Ascending aorta (tissue), 2 donors: ENCODE measurements around the gene IL1F10. TPM values are rescaled to one million over a fixed set of nuclear protein-coding genes. Genes with fewer than 3 reads are reported as not detected.

Experiments
- DNase-seq, 2 donors: peaks; one replicate each; pipeline ENCODE4 v3.0.0-alpha.2; 2019; ENCODE audit warnings: low spot score in 2 of 2
- H3K27ac ChIP-seq, 2 donors: fragments of 200-600 bp; sonication (generic); one replicate each; pipeline ENCODE4 v1.5.1; 2016 to 2017; ENCODE audit warnings: mild to moderate bottlenecking in 1 of 2
- H3K27me3 ChIP-seq: fragments of 200-600 bp; sonication (generic); one replicate; pipeline ENCODE4 v1.5.1; 2017
- H3K36me3 ChIP-seq, 2 donors: fragments of 200-600 bp; sonication (generic); one replicate each; pipeline ENCODE4 v1.5.1; 2016
- H3K4me1 ChIP-seq, 2 donors: fragments of 200-600 bp; sonication (generic); one replicate each; pipeline ENCODE4 v1.5.1; 2016 to 2017; ENCODE audit warnings: mild to moderate bottlenecking in 1 of 2
- H3K4me3 ChIP-seq, 2 donors: fragments of 200-600 bp; sonication (generic); one replicate each; pipeline ENCODE4 v1.5.1; 2016 to 2017; ENCODE audit warnings: mild to moderate bottlenecking in 1 of 2
- H3K9me3 ChIP-seq, 2 donors: fragments of 200-600 bp; sonication (generic); one replicate each; pipeline ENCODE4 v1.5.1; 2016
- intact Hi-C: fragments of 100-400 bp; cut with DNase I; formaldehyde crosslinking; loops from one replicate; pipeline ENCODE4 v1.15.1; 2023
- total RNA-seq: library from RNA; depleted of rRNA; stranded (reverse); fragments of >200 nt; gene quantifications from one replicate; pipeline ENCODE4 v1.1.0, GENCODE V29; 2016
- TF ChIP-seq, protein P1 (sequence below), 3 experiments: fragments of 200-600 bp in 2 of 3; fragments of 450-650 bp in 1 of 3; sonication (generic) in 2 of 3; IDR thresholded peaks; one replicate each; pipeline ENCODE4 v1.5.1; 2016 to 2019; ENCODE audit warnings: antibody characterized with exemption in 3 of 3, mild to moderate bottlenecking in 1 of 3, moderate library complexity in 1 of 3

Gene IL1F10
- total RNA-seq, 1 donor from 2014 or later = not detected

DNA sequence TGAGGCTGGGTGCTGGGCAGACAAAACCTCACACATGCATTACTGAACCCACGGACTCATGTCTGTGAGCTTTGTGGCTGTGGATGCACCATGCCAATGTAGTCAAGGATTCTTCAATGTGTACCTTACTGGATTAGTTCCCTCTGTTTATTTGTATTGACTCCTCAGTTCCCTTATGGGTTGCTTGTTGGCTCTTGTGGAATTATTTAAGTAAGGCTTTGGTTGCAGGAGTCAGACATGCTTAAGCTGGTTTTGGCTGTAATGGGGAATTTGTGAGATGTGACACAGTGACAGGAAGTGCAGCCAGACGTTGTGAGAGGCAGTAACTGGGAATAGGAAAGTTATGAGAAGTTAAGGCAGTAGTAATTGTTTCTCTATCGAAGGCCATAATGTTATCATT is 46.0 kb downstream of the IL1F10 start:
- no peaks in the 10 kb centered on the region for H3K4me1 ChIP-seq

DNA sequence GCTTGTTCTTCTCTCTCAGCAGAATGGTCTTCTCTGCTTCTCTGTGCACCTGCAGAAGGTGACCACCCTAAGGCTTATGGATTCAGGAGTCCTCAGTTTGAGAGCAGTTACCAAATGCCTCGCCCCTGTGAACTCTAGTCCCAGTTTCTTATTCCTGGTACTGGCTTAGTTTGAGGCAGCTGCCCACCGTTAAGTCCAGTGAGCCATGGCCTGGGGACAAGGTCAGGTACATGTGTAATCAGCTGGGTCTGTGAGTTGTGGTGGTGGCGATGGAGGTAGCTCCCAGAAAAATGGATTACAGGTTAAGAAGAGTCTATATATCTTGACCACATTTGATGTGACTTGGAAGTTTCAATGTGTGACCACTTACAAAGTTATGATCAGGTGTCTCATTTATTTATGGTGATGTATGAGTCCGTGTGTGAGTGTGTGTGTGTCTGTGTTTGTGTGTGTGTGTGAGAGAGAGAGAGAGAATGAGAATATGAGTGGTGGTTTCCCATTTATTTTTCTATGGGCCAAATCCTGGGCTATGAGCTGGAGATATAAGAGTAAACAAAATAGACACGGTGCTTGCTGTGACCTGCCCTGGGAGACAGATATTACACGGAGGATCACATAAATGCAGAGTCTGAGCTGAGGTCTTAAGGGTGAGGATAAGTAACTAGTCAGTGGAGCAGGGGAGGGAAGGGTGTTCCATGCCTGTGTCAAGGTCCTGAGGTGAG is 46.6 kb downstream of the IL1F10 start:
- intact Hi-C loops = no loop called here

More for the DNA sequence above, 46.0 kb downstream of the IL1F10 start:
- H3K27ac ChIP-seq = no peak overlapping the region
- TF ChIP-seq, protein P1, sequence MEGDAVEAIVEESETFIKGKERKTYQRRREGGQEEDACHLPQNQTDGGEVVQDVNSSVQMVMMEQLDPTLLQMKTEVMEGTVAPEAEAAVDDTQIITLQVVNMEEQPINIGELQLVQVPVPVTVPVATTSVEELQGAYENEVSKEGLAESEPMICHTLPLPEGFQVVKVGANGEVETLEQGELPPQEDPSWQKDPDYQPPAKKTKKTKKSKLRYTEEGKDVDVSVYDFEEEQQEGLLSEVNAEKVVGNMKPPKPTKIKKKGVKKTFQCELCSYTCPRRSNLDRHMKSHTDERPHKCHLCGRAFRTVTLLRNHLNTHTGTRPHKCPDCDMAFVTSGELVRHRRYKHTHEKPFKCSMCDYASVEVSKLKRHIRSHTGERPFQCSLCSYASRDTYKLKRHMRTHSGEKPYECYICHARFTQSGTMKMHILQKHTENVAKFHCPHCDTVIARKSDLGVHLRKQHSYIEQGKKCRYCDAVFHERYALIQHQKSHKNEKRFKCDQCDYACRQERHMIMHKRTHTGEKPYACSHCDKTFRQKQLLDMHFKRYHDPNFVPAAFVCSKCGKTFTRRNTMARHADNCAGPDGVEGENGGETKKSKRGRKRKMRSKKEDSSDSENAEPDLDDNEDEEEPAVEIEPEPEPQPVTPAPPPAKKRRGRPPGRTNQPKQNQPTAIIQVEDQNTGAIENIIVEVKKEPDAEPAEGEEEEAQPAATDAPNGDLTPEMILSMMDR (IDR thresholded peaks at IDR 0.05) = no peak
- DNase-seq = no peak
- H3K36me3 ChIP-seq = no peaks in the 10 kb centered on the region
- H3K4me3 ChIP-seq = no peak overlapping the region
- H3K9me3 ChIP-seq = no peaks in the 10 kb centered on the region
- H3K27me3 ChIP-seq = no peaks in the 10 kb centered on the region
- intact Hi-C loops = no loop called here

DNA sequence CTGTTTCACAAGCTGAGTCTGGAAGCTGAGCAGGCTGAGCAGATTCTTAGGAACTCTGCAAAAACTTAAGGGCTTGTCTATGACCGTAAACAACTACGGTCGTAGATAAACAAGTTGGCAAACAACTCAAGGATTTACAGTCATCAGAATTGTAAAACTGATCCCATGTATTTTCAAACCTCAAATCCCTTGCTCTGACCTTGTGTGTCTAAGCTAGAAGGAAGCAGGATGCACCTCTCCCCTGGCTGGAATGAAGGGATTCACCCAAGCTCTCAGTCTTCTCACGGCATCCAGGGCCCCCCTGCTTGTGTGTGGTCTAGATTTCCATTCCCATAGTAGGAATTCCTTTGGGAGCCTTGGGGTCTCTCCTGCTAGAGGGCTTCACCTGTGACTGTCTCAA is 47.2 kb downstream of the IL1F10 start:
- TF ChIP-seq, protein P1 (IDR thresholded peaks at IDR 0.05) = no peak
- Histone ChIP-seq H3K27ac (no peak overlapping the region), H3K4me1 (no peaks in the 10 kb centered on the region), H3K36me3 (no peaks in the 10 kb centered on the region), H3K9me3 (no peaks in the 10 kb centered on the region), H3K4me3 (no peak overlapping the region), H3K27me3 (no peaks in the 10 kb centered on the region)
- intact Hi-C loops = no loop called here
- no peak for DNase-seq

More for the DNA sequence above, 46.6 kb downstream of the IL1F10 start:
- no peak for DNase-seq
- TF ChIP-seq, protein P1 (IDR thresholded peaks at IDR 0.05) = no peak
- Histone ChIP-seq H3K27me3 (no peaks in the 10 kb centered on the region), H3K4me1 (no peaks in the 10 kb centered on the region), H3K36me3 (no peaks in the 10 kb centered on the region), H3K27ac (no peak overlapping the region), H3K9me3 (no peaks in the 10 kb centered on the region), H3K4me3 (no peak overlapping the region)

DNA sequence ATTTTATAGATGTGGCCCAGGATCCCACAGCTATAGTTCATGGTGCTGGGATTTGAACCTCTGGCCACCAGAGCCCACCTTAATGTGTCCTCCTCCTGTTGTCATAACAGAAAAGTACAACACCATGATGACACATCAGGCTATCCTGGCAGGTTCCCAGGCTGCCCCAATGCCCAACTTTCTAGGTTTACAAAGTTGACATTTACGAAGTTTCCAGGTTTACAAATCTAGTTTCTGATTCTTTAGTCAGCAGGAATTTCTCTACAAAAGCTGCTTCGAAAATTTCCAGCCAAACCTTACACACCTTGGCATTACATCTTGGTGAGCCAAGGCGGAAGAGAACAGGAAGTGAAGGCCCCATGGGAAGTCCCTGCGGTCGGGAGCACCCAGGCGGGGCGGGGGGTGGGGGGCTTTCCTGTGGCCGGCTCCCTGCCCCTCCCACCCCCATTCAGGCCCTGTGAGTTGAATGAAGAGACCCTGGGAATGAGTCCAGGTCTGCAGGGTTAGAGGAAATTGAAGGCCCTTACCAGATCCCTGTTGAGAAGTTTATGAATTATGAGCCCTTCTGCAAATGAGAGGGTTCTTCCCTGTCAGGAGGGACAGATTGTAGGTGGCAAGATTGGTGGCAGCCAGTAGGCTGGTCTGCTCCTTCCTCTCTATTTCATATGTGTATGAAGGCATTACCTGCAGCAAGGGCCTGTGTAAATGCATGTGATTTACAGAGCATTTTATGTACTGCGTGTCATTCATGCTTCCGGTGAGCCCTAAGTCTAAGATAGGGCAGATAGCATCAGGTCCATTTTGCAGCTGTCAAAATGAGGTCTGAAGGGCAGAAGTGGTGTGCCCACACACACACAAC is 48.6 kb downstream of the IL1F10 start:
- intact Hi-C loops = no loop called here
- TF ChIP-seq, protein P1 (IDR thresholded peaks at IDR 0.05) = no peak

DNA sequence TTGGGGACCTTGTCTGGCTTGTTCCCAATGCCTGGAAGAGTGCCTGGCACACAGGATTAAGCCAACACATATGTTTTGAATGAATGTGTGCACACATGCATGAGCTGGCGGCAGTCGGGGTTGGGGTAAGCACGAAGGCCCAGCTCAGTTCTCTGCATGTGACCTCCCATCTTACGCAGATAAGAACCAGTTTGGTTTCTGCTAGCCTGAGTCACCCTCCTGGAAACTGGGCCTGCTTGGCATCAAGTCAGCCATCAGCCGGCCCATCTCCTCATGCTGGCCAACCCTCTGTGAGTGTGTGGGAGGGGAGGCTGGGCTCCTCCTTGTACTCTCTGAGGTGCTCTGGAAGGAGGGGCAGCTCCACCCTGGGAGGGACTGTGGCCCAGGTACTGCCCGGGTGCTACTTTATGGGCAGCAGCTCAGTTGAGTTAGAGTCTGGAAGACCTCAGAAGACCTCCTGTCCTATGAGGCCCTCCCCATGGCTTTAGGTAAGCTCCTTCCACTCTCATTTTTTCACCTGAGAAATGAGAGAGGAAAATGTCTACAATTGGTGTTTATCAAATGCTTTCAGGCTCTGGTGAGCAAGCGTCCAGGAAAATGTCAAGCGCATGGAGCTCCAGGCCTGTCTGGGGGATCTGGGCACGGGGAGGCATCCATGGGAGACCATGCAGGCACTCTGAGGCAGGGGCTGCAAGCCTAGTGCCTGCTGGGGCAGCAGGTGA is 49.9 kb downstream of the IL1F10 start:
- TF ChIP-seq, protein P1 (IDR thresholded peaks at IDR 0.05) = no peak
- Histone ChIP-seq H3K4me1 (no peaks in the 10 kb centered on the region), H3K27me3 (no peaks in the 10 kb centered on the region), H3K27ac (no peak overlapping the region), H3K36me3 (no peaks in the 10 kb centered on the region), H3K4me3 (no peak overlapping the region), H3K9me3 (no peaks in the 10 kb centered on the region)
- no peak for DNase-seq
- intact Hi-C loops = no loop called here

More for the DNA sequence above, 48.6 kb downstream of the IL1F10 start:
- no peaks in the 10 kb centered on the region for H3K36me3 ChIP-seq
- no peak for DNase-seq
- no peaks in the 10 kb centered on the region for H3K9me3 ChIP-seq
- H3K27me3 ChIP-seq = no peaks in the 10 kb centered on the region
- H3K27ac ChIP-seq = no peak overlapping the region
- H3K4me3 ChIP-seq = no peak overlapping the region
- H3K4me1 ChIP-seq = no peaks in the 10 kb centered on the region
